ENCODE data around the gene DMD.
"Not testable (repeated sequence)": the region's sequence is repeated elsewhere in the genome, so short reads cannot be mapped to it uniquely, and the experiment has no call there.

DNA sequence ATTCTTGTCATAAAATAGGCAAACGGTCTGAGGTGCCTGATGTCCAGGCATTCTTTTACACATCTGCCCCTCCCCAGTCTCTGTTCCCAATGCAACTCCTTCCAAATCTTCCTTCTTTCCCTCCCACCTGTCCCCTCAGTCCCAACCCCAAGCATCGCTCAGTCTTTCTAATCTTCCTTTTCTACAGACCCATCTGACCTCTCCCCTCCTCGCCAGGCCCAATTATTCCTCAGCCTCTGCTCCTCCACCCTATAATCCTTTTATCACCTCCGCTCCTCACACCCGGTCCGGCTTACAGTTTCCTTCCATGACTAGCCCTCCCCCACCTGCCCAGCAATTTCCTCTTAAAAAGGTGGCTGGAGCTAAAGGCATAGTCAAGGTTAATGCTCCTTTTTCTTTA is 1832.4 kb downstream of the DMD start:
- not testable (repeated sequence) for TF ChIP-seq POLR2AphosphoS5, POLR2A (IDR thresholded peaks at IDR 0.05; ENCODE audit: low read depth, low read length)
